Activated CD4-positive, alpha-beta T cell treated with anti-CD3 and anti-CD28 coated beads, Interleukin-2, amount 50 U/mL, for 48 hours (primary cell): ENCODE measurements around the gene EIF4ENIF1.
"Not testable (repeated sequence)": the region's sequence is repeated elsewhere in the genome, so short reads cannot be mapped to it uniquely, and the experiment has no call there.

Experiments
- DNase-seq, 2 experiments: peaks; one replicate each; pipeline ENCODE4 v3.0.0-alpha.2; 2020

EIF4ENIF1 gene

GRCh38 chr22:31442768-31443489 lies 46.7 kb downstream of the EIF4ENIF1 start:
- DNase-seq, result no peak

- no peak for DNase-seq
Observed at GRCh38 chr22:31441652-31442051, 48.0 kb downstream of the EIF4ENIF1 start.

GRCh38 chr22:31440681-31441080 lies 49.0 kb downstream of the EIF4ENIF1 start:
- DNase-seq, result no peak

GRCh38 chr22:31439808-31440207 lies 49.8 kb downstream of the EIF4ENIF1 start:
- DNase-seq, result no peak

GRCh38 chr22:31436132-31436531 lies 53.5 kb downstream of the EIF4ENIF1 start:
- DNase-seq, result no peak

- no peak for DNase-seq
Observed at GRCh38 chr22:31431950-31432349, 57.7 kb downstream of the EIF4ENIF1 start.

- no peak for DNase-seq
Observed at GRCh38 chr22:31425331-31426050, 64.2 kb downstream of the EIF4ENIF1 start.

- not testable (repeated sequence) for DNase-seq
Observed at GRCh38 chr22:31402350-31402749, 87.3 kb downstream of the EIF4ENIF1 start.

GRCh38 chr22:31400023-31400397 lies 89.6 kb downstream of the EIF4ENIF1 start:
- DNase-seq, result no peak

- peak; percentile 98 for DNase-seq
Observed at GRCh38 chr22:31399211-31400022, 90.2 kb downstream of the EIF4ENIF1 start, which contains the start of gene DRG1. Gene DRG1, plus strand, starts transcription at chr22:31399604. Its CDS starts 80 bp downstream, at chr22:31399684.

GRCh38 chr22:31398231-31398630 lies 91.4 kb downstream of the EIF4ENIF1 start:
- no peak for DNase-seq

- DNase-seq, result no peak
Observed at GRCh38 chr22:31394326-31394725, 95.3 kb downstream of the EIF4ENIF1 start.

- no peak for DNase-seq
Observed at GRCh38 chr22:31393893-31394292, 95.7 kb downstream of the EIF4ENIF1 start.
